ENCODE measurements around the gene LEF1.

Gene LEF1

DNA sequence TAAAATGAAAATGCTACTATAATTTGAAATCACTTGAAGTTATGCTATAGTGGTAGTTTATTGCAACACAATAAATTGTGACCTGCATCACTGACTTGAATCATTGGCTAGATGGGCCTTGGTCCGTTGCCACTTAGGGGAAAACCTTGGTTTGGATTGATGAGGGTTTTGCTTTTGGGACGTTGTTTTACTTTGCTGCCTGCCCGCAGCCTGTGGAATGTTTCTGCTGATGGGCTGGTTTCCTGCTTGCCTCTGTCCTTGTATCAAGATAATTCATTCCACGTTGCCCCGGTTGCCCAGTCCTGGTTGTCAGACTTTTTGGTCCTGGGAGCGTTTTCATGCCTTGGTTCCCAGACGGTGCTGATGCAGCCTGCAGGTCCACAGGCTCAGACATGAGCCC is 160.7 kb downstream of the LEF1 start:
- 95 to 96% methylated on average over 7 of the region's 7 CpGs for WGBS, 2 experiments
- no peaks in the 10 kb centered on the region for H3K9me3 ChIP-seq (ENCODE audit: control insufficient read depth, low read length)
- H3K4me1 ChIP-seq (ENCODE audit: control insufficient read depth, insufficient read depth, low read length): no peaks in the 10 kb centered on the region

DNA sequence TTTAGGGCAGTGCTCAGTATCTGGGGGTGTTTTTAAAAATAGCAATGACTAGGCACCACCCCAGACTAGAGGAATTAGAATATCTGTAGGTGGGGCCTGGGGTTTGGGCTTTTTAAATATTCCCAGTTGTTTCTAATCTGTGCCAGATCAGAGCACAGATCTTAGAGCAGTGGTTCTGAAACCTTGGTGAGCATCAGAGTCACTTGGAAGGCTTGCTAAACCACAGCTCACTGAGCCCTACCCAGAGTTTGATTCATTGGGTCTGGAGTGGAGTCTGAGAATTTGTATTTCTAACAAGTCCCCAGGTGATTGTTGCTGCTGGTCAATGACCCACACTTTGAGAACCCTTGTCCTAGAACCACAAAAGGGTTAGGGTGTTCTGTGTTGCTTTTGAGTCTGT is 162.4 kb downstream of the LEF1 start:
- no peaks in the 10 kb centered on the region for H3K27me3 ChIP-seq (ENCODE audit: control insufficient read depth, insufficient read depth, low read length, poor library complexity, severe bottlenecking)
- no peaks in the 10 kb centered on the region for H3K9me3 ChIP-seq (ENCODE audit: control insufficient read depth, low read length)
- no peak overlapping the region for H3K4me3 ChIP-seq (ENCODE audit: insufficient read depth, low read depth, low read length)
- H3K36me3 ChIP-seq (ENCODE audit: control insufficient read depth, insufficient read depth, low read length): peaks cover 10% of the 10 kb centered on the region
- no peak overlapping the region for H3K27ac ChIP-seq (ENCODE audit: insufficient read depth, low read depth, low read length, poor library complexity, severe bottlenecking)
- H3K4me1 ChIP-seq (ENCODE audit: control insufficient read depth, insufficient read depth, low read length): no peaks in the 10 kb centered on the region

More for the DNA sequence above, 160.7 kb downstream of the LEF1 start:
- Histone ChIP-seq H3K4me3 (ENCODE audit: insufficient read depth, low read depth, low read length) (no peak overlapping the region), H3K27me3 (ENCODE audit: control insufficient read depth, insufficient read depth, low read length, poor library complexity, severe bottlenecking) (no peaks in the 10 kb centered on the region), H3K27ac (ENCODE audit: insufficient read depth, low read depth, low read length, poor library complexity, severe bottlenecking) (no peak overlapping the region), H3K36me3 (ENCODE audit: control insufficient read depth, insufficient read depth, low read length) (peaks cover 12% of the 10 kb centered on the region)

DNA sequence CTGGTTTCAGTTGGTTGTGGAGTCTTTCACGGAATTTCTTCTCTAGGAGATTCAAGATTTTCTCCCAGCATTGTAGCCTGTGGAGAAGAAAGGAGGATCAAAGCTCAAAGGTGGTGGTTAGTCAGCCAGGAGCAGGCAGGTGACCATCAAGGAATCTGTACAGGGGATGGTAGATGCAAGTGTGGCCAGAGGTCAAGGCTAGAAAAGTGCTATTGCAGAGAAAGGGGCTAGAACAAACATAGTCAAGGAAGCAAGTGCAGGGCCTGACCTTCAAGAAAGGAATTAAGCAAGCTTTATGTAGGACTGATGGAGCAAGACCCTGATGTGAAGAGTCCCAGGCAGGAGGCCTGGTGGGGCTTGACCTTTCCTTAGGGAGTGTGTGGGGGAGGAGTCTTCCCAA is 162.9 kb downstream of the LEF1 start:
- Histone ChIP-seq H3K27ac (ENCODE audit: insufficient read depth, low read depth, low read length, poor library complexity, severe bottlenecking) (no peak overlapping the region), H3K9me3 (ENCODE audit: control insufficient read depth, low read length) (no peaks in the 10 kb centered on the region), H3K4me3 (ENCODE audit: insufficient read depth, low read depth, low read length) (no peak overlapping the region), H3K27me3 (ENCODE audit: control insufficient read depth, insufficient read depth, low read length, poor library complexity, severe bottlenecking) (no peaks in the 10 kb centered on the region), H3K4me1 (ENCODE audit: control insufficient read depth, insufficient read depth, low read length) (no peaks in the 10 kb centered on the region), H3K36me3 (ENCODE audit: control insufficient read depth, insufficient read depth, low read length) (peaks cover 5% of the 10 kb centered on the region)
- WGBS, 2 experiments: 92 to 100% methylated on average over 1 of the region's 1 CpG

DNA sequence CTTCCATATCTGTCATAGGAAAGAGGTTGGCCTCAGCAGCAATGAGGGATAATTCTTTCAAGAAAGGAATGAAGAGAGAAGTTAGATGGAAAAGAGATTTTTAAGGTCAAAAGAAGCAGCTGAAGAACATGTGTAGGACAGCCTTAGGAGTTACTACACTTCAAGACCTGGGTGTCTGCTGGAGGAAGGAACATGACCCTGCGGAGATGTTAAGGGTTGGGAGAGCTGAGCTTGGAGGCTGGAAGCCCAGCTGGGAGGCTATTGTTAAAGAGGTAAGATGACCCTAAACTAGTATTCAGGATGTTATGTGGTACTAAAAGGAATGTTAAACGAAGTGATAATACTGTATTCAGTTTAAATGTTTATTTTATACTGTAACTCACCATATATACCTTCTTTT is 164.1 kb downstream of the LEF1 start:
- no peaks in the 10 kb centered on the region for H3K4me1 ChIP-seq (ENCODE audit: control insufficient read depth, insufficient read depth, low read length)
- H3K27ac ChIP-seq (ENCODE audit: insufficient read depth, low read depth, low read length, poor library complexity, severe bottlenecking): no peak overlapping the region
- 91 to 95% methylated on average over 1 of the region's 2 CpGs for WGBS, 2 experiments
- peaks cover 3% of the 10 kb centered on the region for H3K36me3 ChIP-seq (ENCODE audit: control insufficient read depth, insufficient read depth, low read length)
- H3K27me3 ChIP-seq (ENCODE audit: control insufficient read depth, insufficient read depth, low read length, poor library complexity, severe bottlenecking): no peaks in the 10 kb centered on the region
- H3K9me3 ChIP-seq (ENCODE audit: control insufficient read depth, low read length): no peaks in the 10 kb centered on the region
- H3K4me3 ChIP-seq (ENCODE audit: insufficient read depth, low read depth, low read length): no peak overlapping the region

DNA sequence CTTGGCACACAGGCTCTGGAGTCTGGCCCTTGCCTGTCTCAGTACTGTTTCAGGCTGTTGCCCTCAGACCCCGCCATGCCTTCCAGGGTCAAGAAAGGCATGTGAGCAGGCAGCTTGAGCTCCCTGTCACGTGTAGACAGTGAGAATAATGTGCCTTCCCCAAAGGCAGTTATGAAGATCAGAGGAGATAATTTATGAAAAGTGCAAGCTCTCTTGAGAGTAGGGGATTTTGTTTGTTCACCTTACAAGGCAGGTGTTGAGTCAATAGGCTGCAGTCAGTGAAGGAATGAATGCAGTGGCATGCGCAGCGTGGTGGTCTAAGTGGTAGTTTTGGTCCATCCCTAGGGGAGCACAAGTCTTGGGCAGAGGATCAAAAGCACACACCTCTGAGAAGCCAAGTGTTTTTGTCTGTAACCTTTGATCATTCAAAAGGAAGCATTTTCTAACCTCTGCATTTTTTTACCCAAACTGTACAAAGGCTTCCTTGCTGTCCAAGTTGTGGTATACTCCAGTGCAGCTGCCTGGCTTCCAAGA is 164.7 kb downstream of the LEF1 start:
- H3K4me3 ChIP-seq (ENCODE audit: insufficient read depth, low read depth, low read length): no peak overlapping the region
- WGBS, 2 experiments: 92 to 94% methylated on average over 4 of the region's 4 CpGs
- no peaks in the 10 kb centered on the region for H3K4me1 ChIP-seq (ENCODE audit: control insufficient read depth, insufficient read depth, low read length)
- peaks cover 3% of the 10 kb centered on the region for H3K36me3 ChIP-seq (ENCODE audit: control insufficient read depth, insufficient read depth, low read length)
- H3K9me3 ChIP-seq (ENCODE audit: control insufficient read depth, low read length): no peaks in the 10 kb centered on the region
- no peaks in the 10 kb centered on the region for H3K27me3 ChIP-seq (ENCODE audit: control insufficient read depth, insufficient read depth, low read length, poor library complexity, severe bottlenecking)
- H3K27ac ChIP-seq (ENCODE audit: insufficient read depth, low read depth, low read length, poor library complexity, severe bottlenecking): no peak overlapping the region

DNA sequence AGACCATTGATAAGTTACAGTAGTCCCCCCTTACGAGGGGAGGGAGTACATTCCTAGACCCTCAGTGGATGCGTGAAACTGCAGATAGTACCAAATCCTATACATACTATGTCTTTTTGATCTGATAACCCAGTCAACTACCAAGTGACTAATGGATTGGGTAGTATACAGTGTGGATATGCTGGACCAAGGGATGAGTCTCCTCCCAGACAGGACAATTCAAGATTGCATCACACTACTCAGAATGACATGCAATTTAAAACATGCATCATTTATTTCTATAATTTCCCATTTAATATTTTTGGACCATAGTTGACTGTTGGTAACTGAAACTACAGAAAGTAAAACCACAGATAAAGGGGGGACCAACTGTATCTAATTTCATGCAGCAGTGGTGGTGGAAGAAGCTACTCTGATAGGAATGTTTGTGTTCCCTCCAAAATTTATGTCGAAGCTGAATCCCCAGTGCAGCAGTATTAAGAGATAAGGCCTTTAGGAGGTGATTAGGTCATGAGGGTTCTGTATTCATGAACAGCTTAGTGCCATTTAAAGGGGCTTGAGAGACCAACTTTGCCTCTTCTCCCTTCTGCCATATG is 167.1 kb downstream of the LEF1 start:
- H3K4me3 ChIP-seq (ENCODE audit: insufficient read depth, low read depth, low read length): no peak overlapping the region
- H3K4me1 ChIP-seq (ENCODE audit: control insufficient read depth, insufficient read depth, low read length): no peaks in the 10 kb centered on the region
- no peak overlapping the region for H3K27ac ChIP-seq (ENCODE audit: insufficient read depth, low read depth, low read length, poor library complexity, severe bottlenecking)
- no peaks in the 10 kb centered on the region for H3K9me3 ChIP-seq (ENCODE audit: control insufficient read depth, low read length)
- 94 to 100% methylated on average over 2 to 3 of the region's 3 CpGs for WGBS, 2 experiments
- no peaks in the 10 kb centered on the region for H3K27me3 ChIP-seq (ENCODE audit: control insufficient read depth, insufficient read depth, low read length, poor library complexity, severe bottlenecking)
- peaks cover 3% of the 10 kb centered on the region for H3K36me3 ChIP-seq (ENCODE audit: control insufficient read depth, insufficient read depth, low read length)

DNA sequence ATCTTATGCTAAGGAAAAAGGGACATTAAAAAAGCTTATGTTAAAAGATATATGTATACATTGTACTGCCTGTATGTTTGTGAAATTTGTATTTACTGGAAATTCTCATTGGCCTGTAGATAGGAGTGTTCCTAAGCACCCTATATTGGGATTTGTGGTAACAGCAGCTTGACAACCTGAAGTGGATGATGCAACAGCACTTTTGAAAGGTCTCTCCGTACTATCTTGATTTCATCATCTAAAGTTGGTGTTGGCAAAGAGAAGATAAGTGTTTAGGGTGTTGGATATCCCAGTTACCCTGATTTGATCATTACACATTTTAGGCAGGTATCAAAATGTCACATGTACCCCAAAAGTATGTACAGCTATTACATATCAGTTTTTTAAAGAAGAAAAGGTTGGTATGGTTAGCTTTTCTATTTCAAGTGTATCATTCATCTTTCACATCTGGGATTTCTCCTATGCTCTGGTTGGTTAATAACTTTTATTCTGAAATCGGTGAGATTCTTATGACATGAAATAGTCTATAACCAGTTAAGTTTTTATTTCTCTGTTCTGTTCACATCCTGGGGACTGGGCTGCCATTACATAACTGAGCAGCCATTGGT is 168.7 kb downstream of the LEF1 start:
- peaks cover 3% of the 10 kb centered on the region for H3K36me3 ChIP-seq (ENCODE audit: control insufficient read depth, insufficient read depth, low read length)
- no peaks in the 10 kb centered on the region for H3K9me3 ChIP-seq (ENCODE audit: control insufficient read depth, low read length)
- no peak overlapping the region for H3K4me3 ChIP-seq (ENCODE audit: insufficient read depth, low read depth, low read length)
- H3K27me3 ChIP-seq (ENCODE audit: control insufficient read depth, insufficient read depth, low read length, poor library complexity, severe bottlenecking): no peaks in the 10 kb centered on the region
- 100% methylated on average over 1 to 2 of the region's 2 CpGs for WGBS, 2 experiments
- no peaks in the 10 kb centered on the region for H3K4me1 ChIP-seq (ENCODE audit: control insufficient read depth, insufficient read depth, low read length)
- no peak overlapping the region for H3K27ac ChIP-seq (ENCODE audit: insufficient read depth, low read depth, low read length, poor library complexity, severe bottlenecking)

DNA sequence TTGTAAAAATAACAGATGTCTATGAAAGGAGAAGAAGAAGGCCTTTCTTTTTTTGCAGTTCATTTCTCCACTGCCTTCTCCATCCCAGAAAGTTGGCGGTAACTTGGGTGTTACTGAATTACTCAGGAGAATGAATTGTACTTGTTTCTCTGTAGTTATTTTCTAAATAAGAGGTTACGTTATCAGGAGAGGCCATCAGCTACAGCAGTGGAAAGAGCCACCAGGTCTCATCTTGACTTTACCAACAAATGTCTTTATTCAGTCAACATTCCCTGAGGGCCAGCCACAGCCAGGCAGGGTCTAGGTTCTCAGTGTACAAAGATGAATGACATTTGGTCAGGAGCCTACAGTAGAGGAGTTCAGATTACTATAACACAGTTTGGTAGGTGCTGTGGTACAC is 170.9 kb downstream of the LEF1 start:
- Histone ChIP-seq H3K27ac (ENCODE audit: insufficient read depth, low read depth, low read length, poor library complexity, severe bottlenecking) (no peak overlapping the region), H3K36me3 (ENCODE audit: control insufficient read depth, insufficient read depth, low read length) (peaks cover 3% of the 10 kb centered on the region), H3K27me3 (ENCODE audit: control insufficient read depth, insufficient read depth, low read length, poor library complexity, severe bottlenecking) (no peaks in the 10 kb centered on the region), H3K4me3 (ENCODE audit: insufficient read depth, low read depth, low read length) (no peak overlapping the region), H3K9me3 (ENCODE audit: control insufficient read depth, low read length) (no peaks in the 10 kb centered on the region), H3K4me1 (ENCODE audit: control insufficient read depth, insufficient read depth, low read length) (no peaks in the 10 kb centered on the region)
- WGBS, 2 experiments: 94 to 97% methylated on average over 2 of the region's 2 CpGs
